Measurements from ENCODE around the gene CEACAM4.
A peak's percentile ranks its signal among the peaks of the same experiment; 100 is the strongest.
"Not testable (repeated sequence)": the region's sequence is repeated elsewhere in the genome, so short reads cannot be mapped to it uniquely, and the experiment has no call there.

Gene CEACAM4

DNA sequence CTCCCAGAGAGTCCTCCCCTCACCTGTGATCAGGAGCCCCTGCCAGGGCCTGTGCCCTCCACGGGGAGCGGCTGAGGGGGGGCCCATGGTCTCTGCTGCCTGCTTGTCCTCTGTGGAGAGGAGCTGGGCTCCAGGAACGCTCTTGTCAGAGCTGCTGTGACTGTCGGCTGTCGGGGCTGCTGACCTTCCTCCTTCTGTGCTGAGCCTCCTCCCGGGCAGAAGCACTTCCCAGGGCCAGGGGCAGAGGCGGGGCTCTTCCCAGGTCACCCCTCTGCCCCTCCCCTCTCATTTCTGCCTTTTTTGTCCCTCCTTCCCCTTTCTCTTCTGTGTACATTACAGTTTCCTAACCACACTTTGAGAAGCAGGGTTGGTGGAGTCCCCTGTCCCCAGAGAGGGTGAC is at the start of gene CEACAM4:
Gene CEACAM4 (minus strand): TSS at position 198 of the 400 bp plus-strand sequence. CDS start 111 bp downstream, at position 87.
- no peak for DNase-seq

DNA sequence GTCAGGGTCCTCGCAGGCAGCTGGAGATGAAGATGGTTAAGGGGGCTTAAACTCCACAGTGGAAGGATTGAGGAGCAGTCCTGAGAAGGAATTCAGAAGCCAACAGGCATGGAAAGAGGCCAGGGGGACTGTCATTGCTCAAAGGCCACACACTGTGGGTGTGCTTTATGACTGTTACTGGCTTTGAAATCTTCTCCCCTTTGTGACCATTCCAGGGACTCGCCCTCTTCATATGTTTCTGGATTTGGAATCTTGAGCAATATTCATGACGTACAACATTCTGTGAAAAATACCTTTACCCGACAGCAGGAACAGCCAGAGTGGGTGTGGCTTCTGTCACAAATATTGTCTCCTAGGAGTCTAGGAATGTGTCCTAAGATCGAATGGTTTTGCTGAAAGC is 44.6 kb upstream of the CEACAM4 start:
- DNase-seq = no peak

DNA sequence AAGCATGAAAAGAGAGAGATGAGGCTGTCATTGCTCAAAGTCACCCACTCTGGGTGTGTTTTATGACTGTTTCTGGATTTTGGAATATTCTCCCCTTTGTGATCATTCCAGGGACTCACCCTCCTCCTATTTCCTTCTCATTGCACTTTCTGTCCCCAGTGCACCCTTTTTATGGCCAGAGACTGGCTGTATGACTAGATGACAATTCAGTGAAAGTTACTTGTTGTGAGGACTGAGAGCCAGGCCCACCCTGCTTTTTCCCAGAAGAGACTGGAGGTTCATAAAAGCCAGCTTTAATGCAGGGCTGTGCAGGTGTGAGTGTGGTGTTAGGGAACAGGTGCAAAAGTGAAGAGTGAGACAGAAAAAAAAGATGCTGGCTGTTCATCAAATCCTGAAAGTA is 43.9 kb upstream of the CEACAM4 start:
- DNase-seq = no peak

DNA sequence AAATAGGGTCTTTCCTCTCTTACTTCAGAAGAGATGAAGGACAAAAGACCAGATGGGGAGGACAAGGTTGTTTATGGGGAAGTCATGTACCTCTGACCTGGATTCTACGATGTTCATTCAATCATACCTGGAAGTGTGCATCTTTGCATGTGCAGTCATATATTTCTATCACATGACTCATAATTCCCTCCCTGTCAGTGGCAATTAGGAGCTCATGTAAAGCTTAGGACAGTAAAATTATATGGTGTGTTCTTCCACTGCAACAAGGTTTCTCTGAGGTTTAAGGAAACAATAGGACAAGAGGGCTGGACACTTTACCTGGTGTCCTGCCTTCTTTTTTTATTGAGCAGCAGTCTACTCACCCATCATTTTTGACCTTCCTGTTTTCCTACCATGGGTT is 41.4 kb upstream of the CEACAM4 start:
- no peak for DNase-seq

DNA sequence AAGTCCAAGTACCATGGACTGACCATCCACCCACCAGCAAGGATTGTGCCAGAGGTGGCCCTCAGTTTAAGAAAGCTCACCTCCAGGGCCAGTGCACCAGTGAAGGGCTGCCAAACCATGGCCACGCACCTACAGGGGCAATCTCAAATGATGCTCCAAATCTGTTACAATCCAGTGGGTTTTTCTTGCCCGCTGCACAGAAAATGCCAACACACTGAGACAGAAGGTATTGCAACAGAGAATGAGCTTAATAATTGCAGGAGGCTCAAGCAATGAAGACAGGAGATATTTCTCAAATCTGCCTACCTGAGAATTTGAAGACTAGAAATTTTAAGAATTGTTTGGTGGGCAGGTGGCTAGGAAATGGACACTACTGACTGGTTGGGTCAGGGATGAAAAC is 39.2 kb upstream of the CEACAM4 start:
- DNase-seq = no peak

DNA sequence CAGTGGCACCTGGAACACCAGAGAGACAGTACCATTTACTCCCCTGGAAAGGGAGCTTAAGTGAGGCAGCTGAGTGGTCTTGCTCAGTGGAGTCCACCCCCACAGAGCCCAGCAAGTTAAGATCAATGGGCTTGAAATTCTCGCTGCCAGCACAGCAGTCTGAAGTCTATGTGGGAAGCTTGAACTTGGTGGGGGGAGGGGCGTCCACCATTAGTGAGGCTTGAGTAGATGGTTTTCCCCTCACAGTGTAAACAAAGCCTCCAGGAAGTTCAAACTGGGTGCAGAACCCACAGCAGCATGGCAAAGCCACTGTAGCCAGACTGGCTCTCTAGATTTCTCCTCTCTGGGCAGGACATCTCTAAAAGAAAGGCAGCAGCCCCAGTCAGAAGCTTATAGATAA is 30.3 kb upstream of the CEACAM4 start:
- DNase-seq = no peak

DNA sequence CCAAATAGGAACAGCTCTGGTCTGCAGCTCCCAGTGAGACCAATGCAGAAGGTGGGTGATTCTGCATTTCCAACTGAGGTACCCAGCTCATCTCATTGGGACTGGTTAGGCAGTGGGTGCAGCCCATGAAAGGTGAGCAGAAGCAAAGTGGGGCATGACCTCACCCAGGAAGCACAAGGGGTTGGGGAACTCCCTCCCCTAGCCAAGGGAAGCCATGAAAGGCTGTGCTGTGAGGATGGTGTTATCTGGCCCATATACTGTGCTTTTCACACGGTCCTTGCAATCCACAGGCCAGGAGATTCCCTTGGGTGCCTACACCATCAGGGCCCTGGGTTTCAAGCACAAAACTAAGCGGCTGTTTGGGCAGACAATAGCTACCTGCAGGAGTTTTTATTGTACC is 29.9 kb upstream of the CEACAM4 start:
- not testable (repeated sequence) for DNase-seq

DNA sequence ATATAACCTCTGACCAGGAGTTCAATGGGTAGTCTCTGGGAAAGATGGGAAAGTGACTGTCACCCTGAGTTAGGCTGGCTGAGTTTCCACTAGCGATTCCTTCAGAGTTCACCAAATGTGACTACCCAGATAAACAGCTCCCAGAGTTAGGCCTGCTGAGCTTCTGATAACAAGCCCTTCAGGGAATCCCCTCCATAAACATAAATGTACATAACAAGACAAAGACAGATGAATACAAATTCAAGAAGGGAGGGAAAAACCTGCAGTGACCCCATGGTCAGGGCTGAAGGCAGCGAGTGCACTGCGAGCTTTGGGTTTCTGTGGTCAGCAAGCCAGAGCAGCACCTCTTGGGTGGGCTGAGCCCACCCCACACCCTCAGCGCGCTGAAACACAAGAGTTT is 25.4 kb upstream of the CEACAM4 start:
- no peak for DNase-seq

DNA sequence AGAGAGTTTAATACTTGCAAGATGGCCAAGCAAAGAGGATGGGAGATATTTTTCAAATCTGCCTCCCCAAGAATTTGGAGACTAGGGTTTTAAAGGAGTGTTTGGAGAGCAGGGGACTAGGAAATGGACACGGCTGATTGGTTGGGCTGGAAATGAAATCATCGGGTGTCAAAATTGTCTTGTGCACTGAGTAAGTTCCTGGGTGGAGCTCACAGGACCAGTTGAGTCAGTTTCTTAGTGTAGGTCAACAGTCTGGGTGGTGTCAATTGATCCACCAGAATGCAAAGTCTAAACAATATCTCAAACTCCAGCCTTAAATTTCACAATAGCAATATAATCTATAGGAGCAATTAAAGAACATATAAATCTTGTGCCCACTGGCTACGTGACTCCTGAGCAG is 23.0 kb upstream of the CEACAM4 start:
- DNase-seq = no peak

DNA sequence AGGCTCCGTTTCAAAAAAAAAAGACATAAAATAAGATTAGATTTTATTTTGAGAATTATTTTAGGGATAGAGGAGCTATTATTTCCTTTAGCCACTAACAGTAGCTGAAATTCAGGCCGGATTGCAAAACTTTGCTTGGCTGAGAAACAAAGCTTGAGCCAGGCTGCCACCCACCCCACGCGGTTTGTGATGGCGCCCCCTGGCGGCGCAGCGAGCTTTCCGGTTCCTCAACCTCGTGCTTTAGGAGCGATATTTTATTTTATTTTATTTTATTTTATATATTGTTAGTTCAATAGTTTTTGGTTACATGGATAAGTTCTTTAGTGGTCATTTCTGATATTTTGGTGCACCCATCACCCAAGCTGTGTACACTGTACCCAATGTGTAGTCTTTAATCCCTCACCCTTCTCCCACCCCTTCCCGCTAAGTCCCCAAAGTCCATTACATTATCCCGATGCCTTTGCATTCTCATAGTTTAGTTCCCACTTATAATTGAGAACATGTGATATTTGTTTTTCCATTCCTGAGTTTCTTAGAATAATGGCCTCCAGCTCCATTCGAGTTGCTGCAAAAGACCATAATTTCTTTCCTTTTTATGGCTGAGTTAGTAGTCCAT is 19.8 kb upstream of the CEACAM4 start:
- peak; percentile 78 for DNase-seq

DNA sequence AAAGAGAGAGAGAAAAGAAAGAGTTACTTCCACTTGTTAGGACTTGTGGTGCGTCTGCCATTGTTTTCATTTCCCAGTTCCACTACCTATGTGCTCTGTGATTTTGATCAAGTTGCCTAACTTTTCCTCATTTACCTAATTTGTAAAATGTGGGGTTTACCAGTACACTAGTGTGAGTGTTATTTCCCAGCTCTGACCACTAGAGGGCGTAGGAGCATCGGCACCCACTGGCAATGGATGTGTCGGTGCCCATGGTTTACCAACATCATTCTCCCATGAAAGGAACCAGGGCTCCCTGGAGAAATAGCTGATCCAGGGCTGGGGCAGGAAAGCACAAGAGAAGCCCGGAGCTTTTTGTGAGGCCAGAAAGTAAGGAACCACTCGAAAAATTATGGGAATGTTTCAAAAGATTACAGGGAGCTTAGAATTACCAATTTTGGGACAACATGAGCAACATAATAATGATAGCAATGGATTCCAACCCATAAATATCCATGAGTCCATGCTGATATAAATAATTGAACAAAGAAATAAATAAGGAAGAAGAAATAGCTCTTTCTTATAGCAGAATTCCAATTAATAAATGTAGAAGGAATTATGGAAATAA is 15.1 kb upstream of the CEACAM4 start:
- peak; percentile 79 for DNase-seq

DNA sequence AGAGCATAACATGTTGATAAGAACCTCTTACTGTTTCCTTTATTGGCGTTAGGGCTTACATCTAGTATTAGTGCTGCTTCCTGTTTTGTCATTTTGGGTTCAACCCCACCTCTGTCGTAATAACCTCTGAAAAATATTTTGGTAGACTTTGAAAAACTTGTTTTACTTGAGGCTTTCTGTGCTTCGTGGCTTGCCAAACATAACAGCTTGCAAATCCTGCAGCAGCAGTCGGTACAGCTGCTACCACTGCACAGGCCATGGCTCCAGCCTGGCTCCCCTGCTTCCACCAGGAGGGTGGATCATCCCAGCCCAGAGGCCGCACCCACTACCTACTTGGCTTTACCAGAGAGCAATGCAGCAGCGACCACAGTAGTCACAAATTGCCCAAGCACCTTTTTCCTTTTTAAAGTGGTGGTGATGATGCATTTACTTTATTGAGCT is 11.8 kb upstream of the CEACAM4 start:
- DNase-seq = no peak

DNA sequence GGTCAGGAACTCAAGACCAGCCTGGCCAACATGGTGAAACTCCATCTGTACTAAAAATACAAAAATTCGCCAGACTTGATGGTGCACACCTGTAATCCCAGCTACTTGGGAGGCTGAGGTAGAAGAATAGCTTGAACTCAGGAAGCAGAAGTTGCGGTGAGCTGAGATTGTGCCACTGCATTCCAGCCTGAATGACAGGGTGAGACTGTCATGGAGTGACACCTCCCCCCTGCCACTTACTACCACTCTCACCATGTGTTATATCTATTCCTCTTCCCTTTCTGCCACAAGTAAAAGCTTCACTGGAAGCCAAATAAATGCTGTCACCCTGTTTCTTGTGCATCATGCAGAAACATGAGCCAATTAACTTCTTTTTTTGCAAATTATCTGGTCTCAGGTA is 10.6 kb upstream of the CEACAM4 start:
- DNase-seq = no peak

DNA sequence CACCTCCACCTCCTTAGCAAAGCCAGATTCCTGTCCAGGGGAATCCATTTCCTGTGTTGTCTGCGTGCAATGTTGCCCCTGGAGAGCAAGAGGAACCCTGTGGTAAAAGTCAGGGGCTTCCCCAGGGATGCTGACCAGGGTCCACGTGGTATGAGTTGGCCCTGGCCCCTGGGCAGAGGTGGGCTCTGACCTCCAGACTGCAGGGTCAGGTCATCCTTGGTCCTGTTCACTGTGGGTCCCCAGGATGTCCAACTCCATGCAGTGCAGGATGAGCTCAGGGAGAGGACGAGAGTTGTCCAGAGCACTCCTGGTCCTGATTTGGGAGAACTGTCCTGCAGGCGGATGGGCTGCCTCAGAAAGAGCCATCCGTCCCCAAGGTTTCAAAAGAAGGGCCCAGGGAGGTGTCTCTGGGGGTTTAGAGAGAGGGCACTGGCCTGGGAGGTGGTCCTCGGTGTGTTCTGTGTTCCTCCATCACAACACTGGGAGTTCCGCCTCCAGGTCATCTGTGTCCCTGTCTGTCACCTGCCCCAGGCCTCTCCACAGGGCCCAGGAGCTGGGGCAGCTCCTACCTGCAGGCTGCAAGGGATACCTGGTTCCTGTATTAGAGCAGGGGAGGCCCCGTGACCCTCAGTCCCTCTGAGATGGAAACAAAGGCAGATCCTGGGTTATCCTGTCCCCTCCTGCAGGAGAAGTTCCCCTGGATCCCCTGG is 1.2 kb upstream of the CEACAM4 start:
- DNase-seq = no peak

DNA sequence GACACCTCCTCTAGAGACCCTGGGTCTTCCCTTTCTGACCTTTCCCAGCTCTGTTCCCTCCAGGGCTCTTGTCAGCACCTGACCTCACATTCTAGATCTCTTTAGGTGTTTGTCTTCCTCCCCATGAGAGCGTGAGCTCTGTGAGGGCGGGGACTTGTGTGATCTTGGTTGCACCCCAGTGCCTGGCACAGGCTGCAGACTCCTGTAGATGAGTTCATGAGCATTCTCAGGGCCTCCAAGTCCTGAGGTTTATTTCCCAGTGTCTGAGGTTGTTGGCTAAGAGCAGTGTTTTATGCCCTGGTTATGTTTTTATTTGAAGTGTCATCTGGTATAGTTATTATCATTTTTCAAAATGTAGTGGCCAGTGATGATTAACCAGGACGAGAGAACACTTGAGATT is 596 bp downstream of the CEACAM4 start:
- no peak for DNase-seq

DNA sequence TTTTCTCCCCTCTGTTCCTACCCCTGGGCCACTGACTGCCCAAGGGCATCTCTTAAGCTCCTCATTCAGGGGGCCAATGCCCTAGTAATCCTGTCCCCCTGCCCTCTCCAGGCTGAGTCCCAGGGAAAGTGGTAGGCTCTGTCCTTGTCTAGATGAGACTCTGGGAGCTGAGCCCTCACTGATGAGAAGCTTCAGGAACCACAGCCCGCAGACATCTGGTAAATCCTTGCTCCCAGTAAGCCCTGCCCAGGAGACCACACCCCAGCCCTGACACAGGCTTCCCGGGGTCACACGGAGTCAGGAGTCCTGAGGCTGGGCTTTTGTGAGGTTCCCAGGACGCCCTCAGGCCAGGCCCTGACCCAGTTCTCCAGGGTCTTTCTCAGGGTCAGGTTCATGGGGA is 1.9 kb downstream of the CEACAM4 start:
- no peak for DNase-seq

DNA sequence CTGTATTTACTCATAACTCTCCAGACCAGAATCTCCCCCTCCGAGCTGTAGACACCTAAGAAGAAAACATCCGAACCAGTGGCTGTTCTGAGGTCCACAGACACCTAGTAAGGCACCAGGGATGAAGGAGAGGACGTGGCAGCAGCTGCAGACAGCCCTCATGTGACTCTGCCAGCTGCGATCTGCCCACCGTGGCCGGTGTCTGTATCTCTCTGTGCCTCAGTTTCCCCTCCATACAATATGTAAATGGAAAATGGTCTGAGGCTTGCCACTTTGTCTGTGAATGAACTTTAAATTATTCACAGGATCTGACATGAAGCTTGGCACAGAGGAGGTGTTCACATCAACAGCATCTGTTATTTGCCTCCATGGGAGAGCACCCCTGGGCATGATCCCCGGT is 2.4 kb downstream of the CEACAM4 start:
- no peak for DNase-seq

DNA sequence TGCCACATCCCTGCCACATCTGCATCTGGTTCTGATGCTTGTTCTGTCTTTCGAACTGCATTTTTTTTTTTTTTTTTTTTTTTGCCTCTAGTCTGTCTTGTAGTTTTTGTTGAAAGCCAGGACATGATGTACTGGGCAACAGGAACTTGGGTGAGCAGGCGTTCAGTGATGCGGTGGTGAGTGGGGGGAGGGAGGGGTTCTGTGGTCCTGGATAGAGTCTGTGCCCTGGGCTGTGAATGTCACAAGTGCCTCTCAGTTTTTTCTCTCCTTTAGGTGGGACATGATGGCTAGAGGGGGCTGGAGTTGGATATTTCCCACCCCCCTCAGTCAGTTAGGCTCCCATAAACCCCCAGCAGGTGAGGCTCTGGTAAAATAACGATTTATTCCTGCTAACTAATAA is 3.5 kb downstream of the CEACAM4 start:
- DNase-seq = no peak

DNA sequence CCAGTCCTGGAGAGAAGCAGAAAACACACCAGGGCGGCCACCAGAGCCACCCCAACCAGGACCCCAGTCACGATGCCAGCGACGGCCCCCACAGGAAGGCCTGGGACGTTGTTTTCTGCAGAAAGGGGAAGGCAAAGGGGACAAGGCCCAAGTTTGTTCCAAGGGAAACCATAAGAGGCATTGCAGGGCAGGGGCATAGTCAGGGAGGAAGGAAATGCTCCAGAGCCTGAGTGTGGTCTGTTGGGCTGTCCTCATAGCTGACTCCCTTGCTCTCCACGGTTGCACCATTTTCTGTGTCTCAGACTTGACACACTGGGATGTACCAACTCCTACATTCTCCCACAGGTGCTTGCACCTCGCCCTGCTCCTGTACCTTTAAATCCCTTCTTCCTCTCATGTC is 5.2 kb downstream of the CEACAM4 start:
- no peak for DNase-seq

DNA sequence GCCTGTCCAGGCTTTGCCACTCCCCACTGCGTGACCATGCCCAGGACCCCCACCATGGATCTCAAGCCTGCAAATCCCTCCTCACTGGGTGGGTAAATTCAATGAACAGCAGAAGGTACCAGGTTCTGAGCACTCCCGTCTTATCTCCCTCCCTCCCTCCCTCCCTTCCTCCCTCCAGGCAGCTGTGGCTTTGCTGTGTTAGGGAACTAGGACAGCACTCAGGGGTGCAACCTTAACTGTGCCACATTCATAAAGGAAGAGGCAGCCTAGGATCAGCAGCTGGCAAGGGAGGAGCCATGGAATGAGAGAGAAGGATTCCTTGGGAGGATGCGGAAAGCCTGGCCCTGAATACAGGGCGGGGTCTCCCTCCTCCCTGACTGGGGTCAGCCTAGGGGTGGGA is 5.6 kb downstream of the CEACAM4 start:
- no peak for DNase-seq

DNA sequence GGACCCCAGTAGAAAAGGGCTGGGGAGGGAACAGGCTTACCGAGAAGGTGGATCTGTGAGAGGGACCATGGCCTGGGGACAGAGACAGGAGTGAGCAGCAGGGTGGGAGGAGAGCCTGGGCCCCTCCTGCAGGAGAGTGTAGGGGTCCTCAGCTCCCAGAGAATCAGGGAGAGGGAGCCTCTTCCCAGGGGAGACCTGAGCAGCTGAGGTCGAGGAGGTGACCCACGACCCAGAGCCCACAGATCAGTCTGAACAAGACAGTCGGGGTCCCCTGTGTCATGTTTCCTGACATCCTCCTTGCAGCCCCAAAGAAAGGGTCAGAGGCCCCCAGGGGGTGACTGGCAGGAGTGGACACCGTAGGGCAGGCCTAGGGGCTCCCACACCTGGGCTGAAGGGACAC is 6.7 kb downstream of the CEACAM4 start:
- DNase-seq = no peak

DNA sequence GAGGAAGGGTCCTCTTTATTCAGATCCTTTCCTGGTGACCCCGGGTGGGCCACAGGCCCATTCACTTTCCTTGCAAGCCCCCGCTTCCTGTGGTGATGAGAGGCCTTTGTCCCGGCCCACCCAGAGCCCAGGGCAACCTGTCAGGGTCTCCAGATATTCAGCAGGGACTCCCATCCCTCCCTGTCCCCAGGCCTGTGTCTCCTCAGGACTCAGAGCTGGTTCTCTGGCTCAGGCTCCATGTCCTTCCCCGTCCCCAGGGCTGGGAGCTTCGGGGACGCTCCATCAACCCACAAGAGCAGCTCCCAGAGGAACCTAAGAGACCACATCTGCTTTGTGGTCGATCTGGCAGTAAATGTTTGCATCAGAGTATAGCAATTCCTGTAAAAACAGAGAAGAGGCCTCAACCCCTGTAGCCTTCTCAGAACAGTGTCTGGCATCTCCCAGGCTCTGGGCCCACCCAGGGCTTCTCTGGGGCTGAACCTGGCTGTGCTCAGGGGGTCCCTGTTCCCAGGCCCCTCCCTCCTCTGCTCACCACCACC is 7.8 kb downstream of the CEACAM4 start:
- no peak for DNase-seq

DNA sequence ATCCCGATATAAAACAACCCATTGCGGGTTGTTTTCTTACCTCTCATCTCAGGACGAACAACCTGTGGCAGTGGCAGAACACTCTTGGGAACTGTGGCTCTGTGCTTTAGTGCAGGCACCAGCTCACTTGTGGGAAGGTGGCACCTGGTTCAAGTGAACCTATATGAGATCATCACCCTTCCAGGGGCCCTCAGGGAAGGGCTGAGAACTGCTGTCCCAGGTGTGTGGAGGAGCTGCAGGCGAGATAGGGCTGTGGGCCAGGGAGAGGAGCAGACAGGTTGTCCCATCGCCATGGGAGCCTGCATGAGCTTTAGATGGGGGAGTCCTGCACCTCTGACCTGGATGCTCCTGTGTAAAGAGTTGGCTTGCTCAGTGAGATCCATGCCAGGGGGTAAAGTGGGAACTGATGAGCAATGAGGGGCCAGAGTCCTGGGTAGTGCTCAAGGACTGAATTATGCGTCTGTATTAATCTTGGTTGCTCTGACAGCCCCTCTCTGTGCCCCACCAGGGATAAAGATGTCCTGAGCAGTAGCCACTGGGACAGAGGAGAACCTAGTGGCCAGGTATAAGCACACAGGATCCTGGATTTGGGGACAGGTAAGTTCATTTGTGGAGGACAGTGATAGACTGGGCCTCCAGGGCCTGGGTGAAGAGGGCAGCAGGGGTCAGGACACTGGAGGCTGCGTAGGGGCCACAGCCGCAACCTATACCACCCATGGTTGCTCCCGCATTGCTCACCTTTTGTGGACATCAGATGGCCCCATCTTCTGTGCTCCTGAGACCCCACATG is 8.7 kb downstream of the CEACAM4 start:
- no peak for DNase-seq

All from activated CD4-positive, alpha-beta T cell treated with anti-CD3 and anti-CD28 coated beads for 48 hours (primary cell).